B cell (primary cell): ENCODE results near the gene CBFB. TPM values are rescaled to one million over a fixed set of nuclear protein-coding genes. Genes with fewer than 3 reads are reported as not detected.

Experiments
- ATAC-seq: fragments of 200-7000 bp; cut with Tn5 transposase; one replicate; pipeline ENCODE4 v1.10.0; 2021; ENCODE audit warnings: low read depth, mild to moderate bottlenecking, moderate number of reproducible peaks, moderate library complexity
- CTCF ChIA-PET: fragments of 350-600 bp; sonication (Branson Sonifier 250); formaldehyde crosslinking; loops from one replicate; lab custom pipeline; 2021; ENCODE audit warnings: antibody characterized with exemption, inconsistent platforms; lab: Charles Lee
- POLR2A ChIA-PET: fragments of 350-600 bp; sonication (Branson Sonifier 250); formaldehyde crosslinking; loops from one replicate; lab custom pipeline; 2021; ENCODE audit warnings: antibody characterized with exemption; lab: Charles Lee
- DNase-seq: peaks from one replicate; pipeline ENCODE4 v3.0.0; 2013
- H2AFZ ChIP-seq: 2 replicates; pipeline ENCODE4 v1.6.1; 2012; ENCODE audit warnings: mild to moderate bottlenecking, low read depth, low read length; ENCODE audit not compliant: insufficient read depth, poor library complexity, severe bottlenecking
- H3K27ac ChIP-seq, 2 donors: 1 replicate in 1 of 2; 2 replicates in 1 of 2; pipeline ENCODE4 v1.5.1; 2012 to 2013; ENCODE audit warnings: low read length in 2 of 2, mild to moderate bottlenecking in 2 of 2, moderate library complexity in 1 of 2
- H3K27me3 ChIP-seq, 4 experiments: fragments of 200-600 bp in 1 of 4; sonication (generic) in 1 of 4; replicated peaks in 1 of 4; 1 replicate in 2 of 4; 2 replicates in 2 of 4; pipeline versions ENCODE4 v1.6.1 to v1.7.0; 2013 to 2016; ENCODE audit warnings: low read length in 3 of 4, mild to moderate bottlenecking in 2 of 4, mixed read lengths in 1 of 4, moderate library complexity in 1 of 4; ENCODE audit not compliant: insufficient read depth in 4 of 4, control insufficient read depth in 3 of 4; ENCODE audit errors: control extremely low read depth in 1 of 4
- H3K36me3 ChIP-seq, 2 experiments: replicated peaks in 1 of 2; 1 replicate in 1 of 2; 2 replicates in 1 of 2; pipeline versions ENCODE4 v1.6.1 to v1.7.1; 2013; ENCODE audit warnings: low read length in 1 of 2; ENCODE audit not compliant: insufficient read depth in 2 of 2, control insufficient read depth in 1 of 2; ENCODE audit errors: control extremely low read depth in 1 of 2, extremely low read depth in 1 of 2
- H3K4me1 ChIP-seq, 2 donors: fragments of 200-600 bp in 1 of 2; sonication (generic) in 1 of 2; 1 replicate in 1 of 2; 2 replicates in 1 of 2; pipeline versions ENCODE4 v1.5.1 to v1.6.1; 2013 to 2017; ENCODE audit warnings: low read length in 2 of 2; ENCODE audit not compliant: control insufficient read depth in 2 of 2, insufficient read depth in 2 of 2
- H3K4me2 ChIP-seq: replicated peaks from 2 replicates; pipeline ENCODE3; 2012; ENCODE audit warnings: mild to moderate bottlenecking, low read depth, low read length; ENCODE audit not compliant: poor library complexity, severe bottlenecking
- H3K4me3 ChIP-seq, 5 experiments: fragments of 200-600 bp in 1 of 5; sonication (generic) in 1 of 5; 1 replicate in 3 of 5; 2 replicates in 2 of 5; pipeline versions ENCODE4 v1.5.1 to v1.7.0; 2011 to 2016; ENCODE audit warnings: low read length in 4 of 5, mild to moderate bottlenecking in 4 of 5, low read depth in 2 of 5, control low read depth in 1 of 5, moderate library complexity in 1 of 5; ENCODE audit not compliant: insufficient read depth in 1 of 5; ENCODE audit errors: control extremely low read depth in 1 of 5, extremely low read depth in 1 of 5
- H3K79me2 ChIP-seq: fragments of 200-600 bp; sonication (generic); one replicate; pipeline ENCODE4 v1.6.0; 2016; ENCODE audit warnings: low read length; ENCODE audit not compliant: control insufficient read depth, insufficient read depth
- H3K9ac ChIP-seq: fragments of 200-600 bp; sonication (generic); 2 replicates; pipeline ENCODE4 v1.6.1; 2017; ENCODE audit warnings: mild to moderate bottlenecking, low read length, moderate library complexity
- H3K9me3 ChIP-seq, 3 donors: one replicate each; pipeline versions ENCODE4 v1.6.1 to v1.7.1; 2013; ENCODE audit warnings: low read length in 2 of 3; ENCODE audit not compliant: control insufficient read depth in 2 of 3, insufficient read depth in 1 of 3; ENCODE audit errors: control extremely low read depth in 1 of 3
- H4K20me1 ChIP-seq: 2 replicates; pipeline ENCODE4 v1.6.0; 2012; ENCODE audit warnings: mild to moderate bottlenecking, low read length; ENCODE audit not compliant: insufficient read depth, control insufficient read depth, poor library complexity, severe bottlenecking
- H3K27ac Mint-ChIP-seq: one replicate; pipeline ENCODE4 v1.8.0; 2021; ENCODE audit warnings: mixed read lengths
- H3K27me3 Mint-ChIP-seq: one replicate; pipeline ENCODE4 v1.8.0; 2021; ENCODE audit warnings: mixed read lengths
- H3K4me1 Mint-ChIP-seq: one replicate; pipeline ENCODE4 v1.8.0; 2021; ENCODE audit warnings: mixed read lengths
- H3K4me3 Mint-ChIP-seq: one replicate; pipeline ENCODE4 v1.8.0; 2021; ENCODE audit warnings: mixed read lengths
- H3K9me3 Mint-ChIP-seq: one replicate; pipeline ENCODE4 v1.8.0; 2022; ENCODE audit warnings: mixed read lengths; ENCODE audit not compliant: insufficient read depth
- CTCF ChIP-seq: fragments of 200-600 bp; IDR thresholded peaks from one replicate; pipeline ENCODE4 v1.8.0; 2022; ENCODE audit warnings: antibody characterized with exemption, mild to moderate bottlenecking
- EZH2 ChIP-seq: IDR thresholded peaks from 2 replicates; pipeline ENCODE4 v1.6.1; 2012; ENCODE audit warnings: borderline replicate concordance, low read depth, mild to moderate bottlenecking, moderate library complexity, low read length; ENCODE audit not compliant: insufficient read depth, poor library complexity, severe bottlenecking
- WGBS: methylation state at CpG from one replicate; pipeline ENCODE4 v1.1.5; 2013; ENCODE audit warnings: missing lambda C conversion rate; ENCODE audit not compliant: insufficient coverage; 5-methylcytosine and 5-hydroxymethylcytosine counted together
- intact Hi-C: fragments of 100-400 bp; cut with micrococcal nuclease; formaldehyde crosslinking; loops from one replicate; pipeline ENCODE4 v1.10.0; 2022
- polyA plus RNA-seq: library from polyadenylated mRNA; depleted of rRNA; stranded (reverse); fragments of >200 nt; gene quantifications from 2 replicates; pipeline ENCODE4 v1.2.3, GENCODE V29; 2012
- total RNA-seq, 2 donors: library from RNA; stranded (reverse); fragments of 120-200 nt in 1 of 2; gene quantifications; 1 replicate in 1 of 2; 2 replicates in 1 of 2; pipeline versions ENCODE4 v1.2.3 to v1.2.4, GENCODE V29; 2013 to 2022

Gene CBFB
- total and polyA plus RNA-seq, 2 donors (not counting 1 experiment from before 2014, with no cell fraction given), result 19.5 to 89.0 TPM

- POLR2A ChIA-PET, result no interaction called here
- H3K27me3 ChIP-seq, result peaks cover 0 to 16% (median 7%) of the 10 kb centered on the region in 4 experiments
- no peak overlapping the region for H2AFZ ChIP-seq
- H3K4me2 ChIP-seq, result no peak overlapping the region
- no peak overlapping the region for H3K27ac ChIP-seq
- peaks cover 6% of the 10 kb centered on the region for H3K27me3 Mint-ChIP-seq
- no peaks in the 10 kb centered on the region for H3K9me3 Mint-ChIP-seq
- H3K9ac ChIP-seq, result no peak overlapping the region
- no peaks in the 10 kb centered on the region for H4K20me1 ChIP-seq
- DNase-seq (no peak), ATAC-seq (no peak)
- H3K4me3 ChIP-seq, result no peak overlapping the region
- CTCF ChIA-PET, result interaction anchor here (0.9 to 1.6 kb wide), 3 partner anchors 39 to 152 kb away, joined by 3 to 6 read pairs (median 4); no protein-coding TSS in a partner anchor
- TF ChIP-seq CTCF (no peak), EZH2 (no peak)
- no peak overlapping the region for H3K4me3 Mint-ChIP-seq
- intact Hi-C loops, result loop anchor here (2.0 kb wide), 1 partner anchor 85 kb away; no protein-coding TSS in a partner anchor
- no peaks in the 10 kb centered on the region for H3K9me3 ChIP-seq
- H3K4me1 Mint-ChIP-seq, result peaks cover 2% of the 10 kb centered on the region
- H3K36me3 ChIP-seq, result no peaks in the 10 kb centered on the region
- H3K4me1 ChIP-seq, result peaks cover 12 to 13% of the 10 kb centered on the region in 2 donors
- H3K79me2 ChIP-seq, result no peaks in the 10 kb centered on the region
- no peak overlapping the region for H3K27ac Mint-ChIP-seq
These were observed 12.8 kb upstream of the CBFB start for GRCh38 chr16:67016143-67016542.

- intact Hi-C loops, result loop anchor here (2.0 kb wide), 1 partner anchor 84 kb away; no protein-coding TSS in a partner anchor
- no peak for TF ChIP-seq EZH2
- TF ChIP-seq CTCF, result no peak
- H3K9ac ChIP-seq, result no peak overlapping the region
- ChIA-PET CTCF (interaction anchor here (1.3 to 2.9 kb wide), 7 partner anchors 27 to 168 kb away, joined by 3 to 27 read pairs (median 9); no protein-coding TSS in a partner anchor), POLR2A (no interaction called here)
- no peak overlapping the region for H3K27ac ChIP-seq
- peaks cover 0 to 16% (median 7%) of the 10 kb centered on the region in 4 experiments for H3K27me3 ChIP-seq
- H3K27ac Mint-ChIP-seq, result no peak overlapping the region
- H3K4me3 ChIP-seq, result no peak overlapping the region
- whole genome bisulfite sequencing, result 95% methylated on average over 4 of the region's 5 CpGs
- no peaks in the 10 kb centered on the region for H3K36me3 ChIP-seq
- H3K27me3 Mint-ChIP-seq, result peaks cover 6% of the 10 kb centered on the region
- H3K4me2 ChIP-seq, result no peak overlapping the region
- no peaks in the 10 kb centered on the region for H4K20me1 ChIP-seq
- H3K9me3 ChIP-seq, result no peaks in the 10 kb centered on the region
- no peak overlapping the region for H2AFZ ChIP-seq
- DNase-seq, result no peak
- H3K4me3 Mint-ChIP-seq, result no peak overlapping the region
- H3K79me2 ChIP-seq, result no peaks in the 10 kb centered on the region
- H3K9me3 Mint-ChIP-seq, result no peaks in the 10 kb centered on the region
- peaks cover 12 to 13% of the 10 kb centered on the region in 2 donors for H3K4me1 ChIP-seq
- no peak for ATAC-seq
- H3K4me1 Mint-ChIP-seq, result peaks cover 2% of the 10 kb centered on the region
These were observed 12.1 kb upstream of the CBFB start for GRCh38 chr16:67016681-67017420.
